Breast epithelium (tissue), 4 donors: ENCODE data around the gene POLR1D. TPM values are rescaled to one million over a fixed set of nuclear protein-coding genes. Genes with fewer than 3 reads are reported as not detected.
"Not testable (repeated sequence)": the region's sequence is repeated elsewhere in the genome, so short reads cannot be mapped to it uniquely, and the experiment has no call there.

Experiments used
- DNase-seq, 2 donors: peaks; one replicate each; pipeline ENCODE4 v3.0.0-alpha.2; 2019; ENCODE audit warnings: low spot score in 2 of 2
- H3K27ac ChIP-seq, 2 donors: fragments of 200-600 bp; sonication (generic) in 1 of 2; one replicate each; pipeline ENCODE4 v1.5.1; 2016 to 2019; ENCODE audit warnings: mild to moderate bottlenecking in 1 of 2
- H3K27me3 ChIP-seq, 2 donors: fragments of 200-600 bp; sonication (generic) in 1 of 2; one replicate each; pipeline versions ENCODE4 v1.5.1 to v1.6.0; 2017 to 2019; ENCODE audit warnings: control low read depth in 1 of 2, mild to moderate bottlenecking in 1 of 2
- H3K36me3 ChIP-seq: fragments of 200-600 bp; one replicate; pipeline ENCODE4 v1.5.1; 2019
- H3K4me1 ChIP-seq, 2 donors: fragments of 200-600 bp; sonication (generic); one replicate each; pipeline ENCODE4 v1.5.1; 2016 to 2019; ENCODE audit warnings: control low read depth in 1 of 2
- H3K4me3 ChIP-seq, 3 donors: fragments of 200-600 bp; sonication (generic); 1 replicate in 2 of 3; 2 replicates in 1 of 3; pipeline ENCODE4 v1.5.1; 2016 to 2019; ENCODE audit warnings: mild to moderate bottlenecking in 3 of 3, moderate library complexity in 2 of 3
- H3K9me3 ChIP-seq, 2 donors: fragments of 200-600 bp; sonication (generic) in 1 of 2; one replicate each; pipeline ENCODE4 v1.5.1; 2016 to 2019; ENCODE audit warnings: control low read depth in 1 of 2
- CTCF ChIP-seq, 3 donors: fragments of 450-650 bp; IDR thresholded peaks; one replicate each; pipeline ENCODE4 v1.5.1; 2016 to 2017; ENCODE audit warnings: antibody characterized with exemption in 3 of 3, mild to moderate bottlenecking in 3 of 3, moderate library complexity in 3 of 3
- POLR2A ChIP-seq: fragments of 450-650 bp; IDR thresholded peaks from one replicate; pipeline ENCODE4 v1.6.1; 2016; ENCODE audit warnings: antibody characterized with exemption, mild to moderate bottlenecking, moderate library complexity
- POLR2AphosphoS5 ChIP-seq, 3 donors: sonication (generic); formaldehyde crosslinking; IDR thresholded peaks; one replicate each; pipeline ENCODE4 v1.6.1; 2017; ENCODE audit warnings: antibody characterized with exemption in 3 of 3
- intact Hi-C: fragments of 100-400 bp; cut with DNase I; formaldehyde crosslinking; loops from one replicate; pipeline ENCODE4 v1.15.1; 2023; ENCODE audit warnings: low total_unique reads
- total RNA-seq, 3 donors: library from RNA; depleted of rRNA; stranded (reverse); fragments of >200 nt; gene quantifications; one replicate each; pipeline ENCODE4 v1.1.0, GENCODE V29; 2016

Gene POLR1D
- total RNA-seq, 3 donors from 2014 or later = 103 to 130 (median 115) TPM

- H3K27ac ChIP-seq = no peak overlapping the region
- H3K27me3 ChIP-seq = no peaks in the 10 kb centered on the region
- H3K4me3 ChIP-seq = no peak overlapping the region
- no peaks in the 10 kb centered on the region for H3K9me3 ChIP-seq
- DNase-seq = no peak
- H3K4me1 ChIP-seq = no peaks in the 10 kb centered on the region
- intact Hi-C loops = no loop called here
- TF ChIP-seq CTCF (IDR thresholded peaks at IDR 0.05) (no peak), POLR2AphosphoS5 (IDR thresholded peaks at IDR 0.05) (no peak), POLR2A (no peak)
- no peaks in the 10 kb centered on the region for H3K36me3 ChIP-seq
Observed at GRCh38 chr13:27627380-27627779, 5.7 kb downstream of the POLR1D start.

- H3K4me1 ChIP-seq = no peaks in the 10 kb centered on the region
- TF ChIP-seq CTCF (IDR thresholded peaks at IDR 0.05) (no peak), POLR2AphosphoS5 (IDR thresholded peaks at IDR 0.05) (no peak), POLR2A (no peak)
- H3K4me3 ChIP-seq = no peak overlapping the region
- DNase-seq = no peak
- H3K9me3 ChIP-seq = no peaks in the 10 kb centered on the region
- no peaks in the 10 kb centered on the region for H3K27me3 ChIP-seq
- H3K36me3 ChIP-seq = no peaks in the 10 kb centered on the region
- intact Hi-C loops = no loop called here
- no peak overlapping the region for H3K27ac ChIP-seq
Observed at GRCh38 chr13:27628081-27628480, 6.4 kb downstream of the POLR1D start.

GRCh38 chr13:27628766-27629165 lies 7.1 kb downstream of the POLR1D start:
- H3K9me3 ChIP-seq, DNase-seq, H3K27ac ChIP-seq, H3K4me1 ChIP-seq, H3K36me3 ChIP-seq, H3K4me3 ChIP-seq, intact Hi-C loops, H3K27me3 ChIP-seq: not testable (repeated sequence)

- Histone ChIP-seq H3K27me3 (no peaks in the 10 kb centered on the region), H3K36me3 (no peaks in the 10 kb centered on the region), H3K9me3 (no peaks in the 10 kb centered on the region), H3K4me3 (no peak overlapping the region), H3K27ac (no peak overlapping the region), H3K4me1 (peaks cover 0 to 2% of the 10 kb centered on the region in 2 donors)
- TF ChIP-seq POLR2A = no peak
- intact Hi-C loops = no loop called here
- no peak for DNase-seq
Observed at GRCh38 chr13:27631156-27631555, 9.5 kb downstream of the POLR1D start.

- Histone ChIP-seq H3K9me3 (no peaks in the 10 kb centered on the region), H3K27me3 (no peaks in the 10 kb centered on the region), H3K36me3 (no peaks in the 10 kb centered on the region), H3K4me1 (peaks cover 0 to 7% of the 10 kb centered on the region in 2 donors), H3K4me3 (no peak overlapping the region), H3K27ac (no peak overlapping the region)
- no peak for DNase-seq
- intact Hi-C loops = no loop called here
- TF ChIP-seq CTCF (IDR thresholded peaks at IDR 0.05) (no peak), POLR2A (no peak), POLR2AphosphoS5 (IDR thresholded peaks at IDR 0.05) (no peak)
Observed at GRCh38 chr13:27631665-27632064, 10.0 kb downstream of the POLR1D start.

GRCh38 chr13:27632214-27632613 lies 10.5 kb downstream of the POLR1D start:
- DNase-seq = no peak
- Histone ChIP-seq H3K36me3 (no peaks in the 10 kb centered on the region), H3K9me3 (no peaks in the 10 kb centered on the region), H3K4me1 (peaks cover 0 to 9% of the 10 kb centered on the region in 2 donors), H3K4me3 (no peak overlapping the region), H3K27ac (no peak overlapping the region), H3K27me3 (no peaks in the 10 kb centered on the region)
- TF ChIP-seq POLR2A (no peak), CTCF (IDR thresholded peaks at IDR 0.05) (no peak), POLR2AphosphoS5 (IDR thresholded peaks at IDR 0.05) (no peak)
- intact Hi-C loops = no loop called here
